Heart left ventricle (tissue), 13 donors: ENCODE results near the gene DLD.

Experiments
- CTCF ChIP-seq, 12 donors: fragments of 200-600 bp; sonication (generic) in 4 of 12; IDR thresholded peaks; one replicate each; pipeline versions ENCODE4 v1.5.0 to v1.8.0; 2018 to 2022; ENCODE audit warnings: antibody characterized with exemption in 12 of 12, mild to moderate bottlenecking in 5 of 12
- POLR2A ChIP-seq, 2 donors: fragments of 450-650 bp; IDR thresholded peaks; one replicate each; pipeline ENCODE4 v1.6.1; 2017; ENCODE audit warnings: antibody characterized with exemption in 2 of 2, mild to moderate bottlenecking in 2 of 2, moderate library complexity in 2 of 2
- donor health status: ischemic (EF 13 %, LVEDD 7.1; RV severe dilation, severe dysfunction).
- donor health status: DM: no; HTN: yes; CAD: no.
- donor health status: DM: no; HTN: no; CAD: no.
- donor health status: ischemic (EF 25% LVEDD 6.9; RV normal size, moderate dysfunction).
- donor health status: ischemic (EF 25% LVEDD 5.7; RV mildly dilated, moderate dysfunction).
- donor health status: ischemic (EF 35%, LVEDD 5.7; RV mildly dilated, moderate dysfunction).
- donor health status: nonischemic (EF 11% LVEDD 7.7; RV severe dilation, severe dysfunction).
- donor health status: DM: yes; HTN: yes; CAD: no.
- donor health status: PGD.
- donor health status: ischemic (EF 29% LVEDD 5.4; RV normal size, mild dysfunction).
- donor health status: nonischemic (EF 23%, LVEDD 6.1; RV moderate dilation, normal function).

GRCh38 chr7:107955394-107955793 lies 64.4 kb downstream of the DLD start:
- no peak for TF ChIP-seq POLR2A (IDR thresholded peaks at IDR 0.05)
- no peak for TF ChIP-seq CTCF (IDR thresholded peaks at IDR 0.05)
